Limb (tissue), 2 donors: Measurements from ENCODE around the gene BRI3BP.

Experiments
- DNase-seq, 2 donors: peaks; one replicate each; pipeline ENCODE4 v3.0.0-alpha.2; 2016; ENCODE audit errors: extremely low spot score in 2 of 2

BRI3BP gene, protein sequence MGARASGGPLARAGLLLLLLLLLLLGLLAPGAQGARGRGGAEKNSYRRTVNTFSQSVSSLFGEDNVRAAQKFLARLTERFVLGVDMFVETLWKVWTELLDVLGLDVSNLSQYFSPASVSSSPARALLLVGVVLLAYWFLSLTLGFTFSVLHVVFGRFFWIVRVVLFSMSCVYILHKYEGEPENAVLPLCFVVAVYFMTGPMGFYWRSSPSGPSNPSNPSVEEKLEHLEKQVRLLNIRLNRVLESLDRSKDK

DNA sequence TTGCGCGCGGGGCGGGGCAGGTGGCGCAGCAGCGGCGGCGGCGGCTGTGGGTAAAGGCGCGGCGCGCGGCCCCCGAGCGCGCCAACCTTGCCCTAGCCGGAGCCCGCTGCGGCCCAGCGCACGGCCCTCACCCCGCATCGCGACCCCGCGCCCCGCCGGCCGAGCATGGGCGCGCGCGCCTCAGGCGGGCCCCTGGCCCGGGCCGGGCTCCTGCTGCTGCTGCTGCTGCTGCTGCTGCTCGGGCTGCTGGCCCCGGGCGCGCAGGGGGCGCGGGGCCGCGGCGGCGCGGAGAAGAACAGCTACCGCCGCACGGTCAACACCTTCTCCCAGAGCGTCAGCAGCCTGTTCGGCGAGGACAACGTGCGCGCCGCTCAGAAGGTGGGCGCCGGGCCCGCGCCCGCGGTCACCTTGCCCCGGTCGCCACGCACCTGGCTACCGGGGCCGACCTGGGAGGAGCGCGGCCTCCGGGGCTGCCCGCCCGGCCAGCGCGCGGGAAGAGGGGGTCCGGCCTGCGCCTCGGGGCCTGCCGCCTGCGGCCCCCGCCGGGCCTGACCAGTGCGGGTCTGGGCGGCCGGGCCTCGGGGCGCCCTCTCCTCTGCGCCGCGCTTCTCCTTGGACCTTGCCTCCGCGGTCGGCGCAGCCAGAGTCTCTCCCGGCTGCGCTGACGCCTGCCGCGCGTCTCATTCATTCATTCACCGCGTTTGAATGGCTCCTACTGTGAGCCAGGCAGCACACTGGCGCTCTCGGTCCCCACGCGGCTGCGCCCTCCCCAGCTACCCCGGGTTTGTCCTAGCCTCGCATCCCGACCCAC lies at the start of gene BRI3BP:
Gene BRI3BP (plus strand): TSS at position 20 of the 811 bp plus-strand sequence. CDS start 146 bp downstream, at position 166.
- DNase-seq, result peak; percentile 10 to 58

DNA sequence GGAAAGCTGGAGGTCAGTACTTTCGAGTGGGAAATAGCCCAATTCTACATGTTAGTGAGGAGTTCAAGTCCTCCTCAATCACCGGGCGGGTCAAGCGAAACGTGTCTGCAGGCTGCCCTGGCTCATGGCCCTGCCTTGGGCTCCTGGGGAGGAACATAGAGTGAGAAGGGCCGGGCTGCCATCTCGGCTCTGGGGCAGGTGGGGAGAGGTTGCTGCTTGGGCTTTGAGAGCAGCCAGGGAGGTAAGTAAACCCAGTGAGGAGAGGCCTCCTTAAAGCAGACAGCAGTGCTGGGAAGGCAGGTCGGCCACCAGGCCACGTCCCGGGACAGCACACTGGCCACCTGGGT lies 47.0 kb upstream of the BRI3BP start:
- DNase-seq, result no peak

DNA sequence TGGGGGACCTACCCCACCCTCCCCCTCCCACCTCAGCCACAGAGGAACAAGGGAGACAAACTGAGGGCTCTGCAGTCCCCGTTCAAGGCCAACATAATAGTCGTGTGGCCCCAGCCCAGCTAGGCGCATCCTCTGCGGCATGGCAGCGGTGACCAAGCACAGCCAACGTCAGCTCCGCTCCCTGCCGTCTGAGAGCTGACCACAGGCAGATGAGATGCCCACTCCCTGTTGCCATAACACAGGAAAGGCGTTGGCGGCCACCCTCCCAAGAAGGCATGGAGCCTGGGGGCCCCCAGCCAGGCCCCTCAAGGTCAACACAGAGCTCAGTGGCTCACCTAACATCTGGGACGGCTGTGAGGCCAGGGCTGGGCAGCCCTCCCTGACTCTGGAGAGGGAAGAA lies 46.4 kb upstream of the BRI3BP start:
- no peak for DNase-seq

DNA sequence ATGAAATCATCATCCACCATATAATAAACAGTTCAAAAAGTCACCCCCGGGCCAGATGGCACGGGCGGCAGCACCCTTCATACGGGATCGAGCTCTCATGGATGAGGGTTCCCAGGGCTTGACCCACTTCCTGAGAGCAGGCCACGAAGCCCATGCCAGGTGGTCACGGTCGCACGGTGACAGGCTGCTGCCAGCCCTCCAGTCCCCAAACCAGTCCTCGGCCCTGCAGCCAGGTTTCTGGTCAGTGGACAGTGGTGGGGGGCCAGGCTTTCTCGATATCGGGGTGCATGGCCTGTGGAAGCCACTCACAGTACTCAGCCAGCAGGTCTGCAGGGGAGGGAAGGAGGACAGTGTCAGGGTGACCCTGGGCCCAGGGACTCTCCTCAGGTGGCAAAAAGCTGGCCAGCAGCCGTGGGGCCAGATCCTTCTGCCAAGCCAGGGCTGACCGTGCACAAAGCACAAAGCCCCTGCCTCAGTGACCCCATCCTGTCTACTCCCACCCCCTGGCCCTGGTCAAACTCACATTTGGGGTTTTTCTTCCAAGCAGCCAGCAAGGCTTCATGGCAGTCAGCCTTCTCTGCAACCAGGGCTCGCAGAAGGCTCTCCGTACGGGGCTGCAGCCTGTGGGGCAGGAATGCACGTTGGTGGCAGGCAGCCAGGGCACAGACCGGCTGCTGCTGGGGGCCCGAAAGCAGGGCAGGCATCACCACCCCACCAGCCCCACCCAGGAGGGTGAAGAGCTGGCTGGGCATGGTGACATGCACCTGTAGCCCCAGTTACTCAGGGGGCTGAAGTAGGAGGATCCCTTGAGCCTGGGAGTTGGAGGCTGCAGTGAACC lies 45.7 kb upstream of the BRI3BP start:
- DNase-seq, result no peak

DNA sequence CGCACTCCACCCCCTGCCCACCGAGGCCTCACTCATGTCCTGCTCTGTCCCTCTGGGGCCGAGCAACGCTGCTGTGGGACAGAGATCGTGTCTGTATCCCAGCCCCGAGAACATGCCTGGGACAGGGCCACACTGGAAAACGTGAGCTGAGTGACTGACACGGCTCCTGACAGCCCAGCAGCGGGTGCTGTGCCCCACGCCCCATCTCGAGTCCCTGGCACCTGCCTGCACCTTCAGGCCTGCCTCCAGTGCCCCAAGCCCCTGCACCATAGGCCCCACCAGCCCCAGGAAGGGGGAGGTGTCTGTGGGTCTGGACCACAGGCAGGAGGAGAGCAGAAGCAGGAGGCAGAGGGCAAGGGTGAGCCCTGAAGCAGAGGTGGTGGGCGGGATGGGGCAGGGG lies 44.4 kb upstream of the BRI3BP start:
- no peak for DNase-seq

DNA sequence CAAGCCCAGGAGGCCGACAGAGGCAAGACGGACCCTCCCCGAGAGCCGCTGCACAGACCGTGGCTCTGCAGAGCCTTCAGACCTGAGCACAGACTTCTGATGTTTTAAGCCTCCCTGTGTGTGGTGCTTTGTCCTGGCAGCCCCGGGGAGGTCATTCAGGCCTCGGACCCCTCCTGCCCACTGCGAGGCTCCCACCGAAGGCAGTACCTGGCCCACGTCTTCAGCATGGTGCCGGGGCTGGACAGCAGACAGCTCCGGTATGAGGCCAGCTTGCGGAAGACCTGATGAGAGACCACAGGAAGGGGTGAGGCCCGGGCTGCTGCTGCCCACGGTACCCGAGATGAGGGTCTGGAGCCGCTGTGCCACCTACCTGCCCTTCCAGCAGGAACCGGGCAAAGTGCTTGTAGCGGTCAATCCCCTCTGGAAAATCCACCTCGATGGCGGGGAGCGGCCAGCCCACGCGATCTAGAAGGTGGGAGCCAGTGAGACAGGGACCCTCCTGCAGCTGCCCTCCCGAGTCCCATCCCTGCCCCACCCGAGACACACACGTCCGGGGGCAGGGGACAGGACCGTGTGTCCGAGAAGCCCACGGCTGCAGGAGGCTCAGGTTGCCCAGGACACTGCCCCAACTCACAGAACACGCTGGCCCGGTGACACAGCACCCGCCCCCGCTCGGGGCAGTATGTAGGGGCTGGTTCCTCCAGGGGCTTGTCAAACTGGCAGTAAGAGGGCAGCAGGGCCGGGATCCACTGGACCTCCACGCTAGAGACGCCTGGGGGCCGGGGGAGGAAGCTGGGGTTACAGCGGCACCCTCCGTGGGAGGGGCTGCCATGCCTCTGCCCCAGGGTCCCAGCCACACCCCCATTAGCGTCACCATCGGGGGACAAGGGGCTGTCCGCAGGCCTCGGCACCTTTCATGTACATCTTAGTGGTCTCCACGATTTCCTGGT lies 43.4 kb upstream of the BRI3BP start:
- no peak for DNase-seq

DNA sequence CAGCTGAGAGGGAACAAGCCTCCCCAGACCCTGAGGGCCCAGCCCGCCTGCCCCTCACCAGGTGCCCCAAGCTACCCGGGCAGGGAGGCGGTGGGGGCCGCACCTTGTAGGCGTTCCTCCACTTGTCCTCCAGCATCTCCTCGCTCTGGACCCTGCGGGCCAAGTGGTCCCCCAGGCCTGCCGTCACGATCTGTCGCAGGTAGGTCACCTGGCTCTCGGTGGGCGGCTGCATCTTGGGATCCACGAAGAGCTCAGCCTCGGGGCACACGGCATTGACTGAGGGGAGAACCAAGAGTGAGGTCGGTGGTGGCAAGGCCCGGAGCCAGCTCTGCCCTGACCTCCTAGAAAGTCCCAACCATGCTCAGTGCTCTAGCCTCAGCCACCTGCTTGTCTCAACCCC lies 41.1 kb upstream of the BRI3BP start:
- DNase-seq, result no peak

DNA sequence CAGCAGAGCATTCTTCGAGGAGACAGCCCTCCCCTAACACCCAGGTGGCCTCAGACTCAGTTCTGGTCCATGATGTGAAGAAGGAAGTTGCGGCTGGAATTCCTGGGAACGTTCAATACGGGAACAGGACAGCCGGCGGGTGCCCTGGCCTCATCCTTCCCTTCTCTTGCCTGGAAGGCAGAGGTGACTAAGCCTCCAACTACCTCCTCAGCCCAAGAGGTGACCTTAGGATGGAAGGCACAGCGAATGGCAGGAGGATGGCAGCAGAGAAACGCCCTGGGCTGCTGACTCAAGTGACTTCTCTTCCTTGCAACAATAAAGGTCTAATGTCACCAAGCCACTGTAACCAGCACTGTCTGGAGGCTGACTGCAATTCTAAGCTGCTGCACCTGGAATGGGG lies 40.6 kb upstream of the BRI3BP start:
- no peak for DNase-seq

DNA sequence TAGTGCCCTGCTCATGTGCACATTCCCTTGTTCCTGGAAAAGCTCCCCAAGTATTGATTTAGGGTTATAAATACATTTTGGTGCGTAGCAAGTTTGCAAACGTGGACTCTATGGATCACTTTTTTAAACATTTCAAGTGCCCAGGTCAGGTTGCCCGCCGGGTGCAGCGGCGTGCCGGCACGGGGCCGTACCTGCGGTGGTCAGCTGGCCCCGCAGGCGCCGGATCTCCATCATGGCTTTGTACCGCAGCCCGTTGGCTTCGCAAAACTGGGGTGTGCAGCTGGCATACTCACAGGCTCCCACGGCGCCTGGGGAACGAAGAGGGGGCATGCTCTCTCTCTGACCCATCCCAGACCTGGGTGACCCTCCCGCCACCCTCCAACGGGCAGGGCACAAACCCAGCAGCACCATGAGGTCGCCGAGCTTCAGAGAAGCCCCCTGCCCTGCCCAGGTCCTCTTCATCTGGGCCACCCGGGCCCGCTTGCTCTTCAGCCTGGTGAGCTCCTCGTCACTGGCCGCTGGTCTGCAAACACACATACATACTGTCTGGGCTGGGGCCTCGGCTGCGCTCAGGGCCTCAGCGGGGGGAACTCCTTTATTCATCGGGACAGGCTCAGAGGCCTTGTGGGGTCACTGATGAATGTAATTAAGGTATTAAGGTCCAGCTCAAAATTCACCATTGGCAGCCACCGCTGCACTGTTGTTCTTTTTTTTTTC lies 39.6 kb upstream of the BRI3BP start:
- DNase-seq, result no peak

DNA sequence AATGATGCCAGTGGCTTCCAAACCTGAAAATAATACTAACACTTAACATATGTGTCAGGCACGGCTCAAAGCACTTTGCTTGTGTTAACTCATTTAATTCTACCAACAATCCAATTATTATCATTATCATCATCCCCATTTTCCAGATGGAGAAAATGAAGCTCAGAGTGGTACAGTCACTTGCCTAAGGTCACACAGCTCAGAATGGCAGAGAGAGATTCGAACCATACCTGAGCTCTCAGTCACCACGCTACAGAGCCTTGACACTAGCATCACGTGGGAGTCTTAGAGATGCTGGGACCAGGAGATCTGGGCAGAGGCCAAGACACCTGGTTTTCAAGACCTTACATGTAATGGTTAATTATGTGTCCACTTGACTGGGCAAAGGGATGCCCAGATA lies 38.7 kb upstream of the BRI3BP start:
- DNase-seq, result no peak

DNA sequence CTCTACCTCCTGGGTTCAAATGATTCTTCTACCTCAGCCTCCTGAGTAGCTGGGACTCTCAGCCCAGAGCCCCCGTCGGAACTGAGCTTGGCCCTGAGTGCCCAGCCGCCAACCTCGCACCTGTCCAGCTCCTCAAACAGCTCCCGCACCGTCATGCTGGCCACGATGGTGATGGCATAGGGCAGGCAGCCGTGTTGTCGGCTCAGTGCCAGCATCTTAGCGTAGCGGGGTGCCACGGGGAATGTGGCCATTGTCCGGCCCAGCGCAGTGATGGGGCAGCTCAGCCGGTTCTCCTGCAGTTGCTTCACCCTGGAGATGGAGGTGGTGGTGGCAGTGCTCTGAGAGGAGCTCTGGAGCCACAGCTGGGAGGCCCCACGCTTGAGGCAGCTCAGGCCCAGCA lies 36.9 kb upstream of the BRI3BP start:
- no peak for DNase-seq

DNA sequence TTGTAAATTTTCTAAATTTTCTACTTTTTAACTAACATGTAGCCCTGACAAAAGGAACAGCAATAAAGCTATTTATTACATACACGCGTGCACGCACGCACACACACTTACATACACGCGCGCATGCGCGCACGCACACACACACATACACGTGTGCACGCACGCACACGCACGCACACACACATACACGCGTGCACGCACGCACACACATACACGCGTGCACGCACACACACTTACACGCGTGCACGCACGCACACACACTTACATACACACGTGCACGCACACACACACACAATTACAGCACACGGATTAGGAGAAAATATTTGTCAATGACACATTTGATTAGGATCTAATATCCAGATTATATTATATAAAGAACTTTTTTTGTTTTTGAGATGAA lies 32.4 kb upstream of the BRI3BP start:
- DNase-seq, result no peak

DNA sequence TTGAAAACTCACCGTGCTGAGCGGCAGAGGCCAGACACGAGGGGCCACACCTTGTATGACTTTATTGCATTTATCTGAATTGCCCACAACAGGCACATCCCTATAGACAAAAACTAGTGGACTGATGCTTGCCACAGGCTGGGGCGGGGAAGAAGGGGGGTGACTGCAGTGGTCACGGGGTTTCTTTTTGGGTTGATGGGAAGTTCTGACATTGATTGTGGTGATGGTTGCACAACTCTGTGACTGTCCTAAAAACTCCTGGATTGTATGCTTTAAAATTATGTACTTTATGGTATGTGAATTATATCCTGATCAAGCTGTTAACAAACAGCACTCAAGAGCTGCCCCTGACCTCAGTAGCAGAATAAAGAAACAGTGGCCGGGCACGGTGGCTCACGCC lies 30.2 kb upstream of the BRI3BP start:
- DNase-seq, result no peak

DNA sequence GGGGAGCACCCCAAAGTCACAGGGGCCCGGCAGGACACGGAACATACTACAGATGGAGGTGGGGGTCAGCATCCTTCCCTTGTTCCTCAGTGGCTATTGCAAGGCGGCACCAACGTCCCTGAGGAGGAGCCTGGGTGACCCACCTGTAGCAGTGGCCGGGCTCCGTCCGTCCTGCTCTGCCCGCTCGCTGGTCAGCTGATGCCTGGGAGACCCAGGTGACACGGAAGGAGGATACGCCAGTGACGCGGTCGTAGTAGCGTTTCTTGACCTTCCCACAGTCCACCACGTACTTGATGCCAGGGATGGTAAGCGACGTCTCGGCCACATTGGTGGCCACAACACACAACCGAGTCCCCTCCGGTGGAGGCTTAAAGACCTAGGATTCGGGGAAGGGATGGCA lies 29.2 kb upstream of the BRI3BP start:
- DNase-seq, result no peak

DNA sequence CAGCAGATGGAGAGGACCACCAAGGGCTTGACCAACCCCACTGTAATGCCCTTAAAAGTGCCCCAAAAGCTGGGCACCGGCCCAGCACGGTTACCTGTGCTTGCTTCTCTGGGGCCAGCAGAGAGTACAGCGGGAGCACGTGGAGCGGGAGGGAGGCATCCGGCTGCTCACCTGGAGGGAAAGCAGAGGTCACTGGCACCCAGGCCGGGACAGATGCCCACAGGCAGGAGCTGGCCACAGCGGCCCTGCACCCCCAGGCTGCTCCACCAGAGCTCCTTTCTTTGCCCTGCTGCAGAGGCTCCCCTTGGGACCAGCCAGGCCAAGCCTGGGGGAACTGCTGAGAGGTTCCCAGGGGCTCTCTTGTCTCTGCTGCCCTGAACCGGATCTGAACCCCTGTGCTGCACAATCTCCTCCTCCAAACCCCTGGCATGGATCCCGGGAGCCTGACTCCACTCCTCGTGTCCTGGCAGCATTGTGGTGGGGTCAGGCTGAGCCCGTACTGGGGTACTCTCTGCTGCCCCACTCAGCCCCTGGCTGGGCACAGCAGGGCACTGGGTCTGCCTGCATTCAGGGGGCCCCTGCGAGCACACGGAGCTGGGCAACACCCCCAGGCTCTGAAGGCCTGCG lies 28.5 kb upstream of the BRI3BP start:
- DNase-seq, result no peak

DNA sequence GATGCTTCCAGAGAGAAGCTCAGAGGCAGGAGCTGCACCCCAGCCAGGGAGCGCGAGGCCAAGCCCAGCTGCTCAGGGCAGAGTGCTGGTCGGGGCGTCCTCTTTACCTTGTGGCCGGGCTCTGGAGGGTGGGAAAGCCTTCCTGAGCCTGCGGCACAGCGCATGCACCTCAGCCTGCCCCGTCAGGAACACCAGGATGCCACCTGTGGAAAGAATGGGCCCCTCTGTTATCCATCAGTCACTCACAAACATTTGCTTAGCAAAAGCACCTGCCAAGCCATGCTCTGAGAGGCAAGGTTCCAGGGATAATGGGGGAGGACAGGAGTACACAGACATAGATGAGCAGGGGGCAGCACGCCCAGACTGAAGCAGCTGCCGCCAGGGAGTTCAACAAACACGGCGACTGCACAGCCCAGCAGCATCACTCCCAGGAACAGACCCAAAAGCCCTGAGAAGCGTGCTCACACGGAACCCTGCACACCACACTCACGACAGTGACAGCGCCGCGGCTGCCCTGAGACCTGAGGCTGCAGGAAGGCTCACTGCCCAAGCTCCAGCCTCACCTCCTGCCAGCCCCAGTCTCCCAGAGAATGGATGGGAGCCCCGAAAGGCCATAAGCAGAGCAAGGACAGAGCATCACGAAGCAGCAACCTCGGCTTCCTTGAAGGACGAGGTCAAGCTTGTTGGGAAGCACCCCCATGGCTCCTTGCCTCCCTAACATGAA lies 26.3 kb upstream of the BRI3BP start:
- no peak for DNase-seq

DNA sequence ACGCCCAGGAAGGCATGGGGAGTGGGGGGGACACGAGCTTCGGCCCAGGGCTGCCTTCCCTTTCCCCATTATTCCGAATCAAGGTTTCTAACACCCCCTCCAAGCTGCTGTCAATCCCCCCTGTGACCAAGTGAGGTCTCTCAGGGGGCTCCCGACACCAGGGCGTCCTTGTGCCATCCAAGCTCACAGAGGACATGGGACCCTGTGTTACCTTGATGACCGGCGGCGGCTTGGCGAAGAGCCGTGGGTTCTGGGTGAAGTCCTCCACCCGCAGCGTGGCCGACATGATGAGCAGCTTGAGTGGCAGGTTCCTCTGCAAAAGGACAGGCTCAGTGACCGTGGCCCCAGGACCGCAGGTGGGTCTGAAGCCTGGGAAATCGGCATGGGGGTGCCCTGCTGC lies 24.8 kb upstream of the BRI3BP start:
- no peak for DNase-seq

DNA sequence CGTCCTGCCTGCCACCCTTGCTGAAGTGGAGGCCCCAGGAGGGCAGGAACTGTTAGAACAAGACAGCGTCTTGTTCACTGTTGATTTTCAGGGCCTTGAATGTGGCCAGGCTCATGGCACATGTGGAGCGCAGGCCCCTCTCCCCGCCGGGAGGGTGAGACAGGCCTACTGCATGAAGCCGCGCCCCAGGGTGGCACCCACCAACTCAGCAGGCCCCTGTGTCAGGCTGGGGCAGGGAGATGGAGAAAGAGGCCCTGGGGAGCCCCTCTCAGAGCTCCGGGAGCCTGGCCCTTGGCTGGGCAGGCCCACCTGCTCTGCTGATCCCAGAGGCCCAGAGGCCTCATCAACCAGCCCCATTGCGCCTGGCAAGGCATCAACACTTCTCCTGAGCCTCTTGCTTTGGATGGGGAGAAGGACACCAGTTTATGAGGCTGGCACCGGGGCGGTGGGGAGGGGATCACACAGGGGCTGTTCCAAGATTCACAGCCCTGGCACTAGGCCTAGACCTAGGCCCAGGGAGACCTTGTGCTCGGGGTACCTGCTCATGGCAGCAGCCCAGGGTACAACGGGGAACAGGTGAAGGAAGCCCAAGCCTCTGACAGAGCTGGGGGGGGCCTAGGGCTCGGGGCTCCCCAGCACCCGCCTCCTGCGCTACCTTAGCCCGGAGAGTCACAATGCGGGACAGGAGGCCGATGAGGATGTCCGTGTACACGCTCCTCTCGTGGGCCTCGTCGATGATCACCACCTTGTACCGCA lies 22.6 kb upstream of the BRI3BP start:
- DNase-seq, result no peak

DNA sequence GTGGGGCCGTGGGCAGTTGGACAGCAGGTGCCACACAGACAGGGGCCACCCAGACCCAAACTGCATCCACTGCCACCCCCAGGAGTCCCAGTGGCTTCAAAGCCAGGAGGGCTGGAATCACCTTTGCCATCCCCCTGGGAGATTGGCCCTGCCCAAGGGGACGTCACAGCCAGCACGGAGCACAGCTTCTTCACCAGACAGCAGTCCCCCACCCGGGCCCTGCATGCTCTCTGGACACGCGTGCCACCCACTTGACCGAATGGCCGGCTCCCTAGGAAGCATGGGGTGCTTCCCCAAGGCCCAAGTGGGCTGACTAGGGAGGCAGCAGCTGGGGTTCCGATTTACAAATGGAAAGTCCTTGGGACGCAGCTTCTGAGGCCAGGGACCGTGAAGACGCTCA lies 21.8 kb upstream of the BRI3BP start:
- DNase-seq, result no peak
